ENCODE data around the gene SPO11. TPM values are rescaled to one million over a fixed set of nuclear protein-coding genes. Genes with fewer than 3 reads are reported as not detected.

SPO11 gene
- total and polyA plus RNA-seq, 9 of the 15 experiments (the other 6 are each of a cell fraction or from before 2014, with no cell fraction given): not detected

- intact Hi-C loops (cut with micrococcal nuclease): no loop called here
- ChIA-PET POLR2A (no interaction called here), CTCF (ENCODE audit: low intra/inter-chr PET ratio) (no interaction called here)
- H3K9me1 ChIP-seq (ENCODE audit: control insufficient read depth, insufficient read depth, low read length): no peaks in the 10 kb centered on the region
- H3K4me1 ChIP-seq (replicated peaks in 1 of 2; ENCODE audit: control insufficient read depth in 2 of 2, insufficient read depth in 2 of 2, low read length in 2 of 2): no peaks in the 10 kb centered on the region
- H2AFZ ChIP-seq (ENCODE audit: low read depth, low read length): no peak overlapping the region
- H3K79me2 ChIP-seq (ENCODE audit: control insufficient read depth, insufficient read depth, low read length): no peaks in the 10 kb centered on the region
- no peak overlapping the region for H3K9ac ChIP-seq (ENCODE audit: insufficient read depth in 1 of 2, low read depth in 2 of 2, low read length in 2 of 2)
- no TSS peak for BruUV-seq (replicated peaks)
- FAIRE-seq (no peak), ATAC-seq (no peak), DNase-seq (ENCODE audit: extremely low read depth in 1 of 4, low spot score in 3 of 4) (no peak)
- H3K4me2 ChIP-seq (ENCODE audit: insufficient read depth, low read length): no peak overlapping the region
- H4K20me1 ChIP-seq (replicated peaks; ENCODE audit: control insufficient read depth, insufficient read depth, low read length): peaks cover 3% of the 10 kb centered on the region; the same call in 1 of the 2 replicates
- H3K4me3 ChIP-seq: no peak overlapping the region
- in situ Hi-C loops (cut with MboI): no loop called here
- H3K36me3 ChIP-seq (ENCODE audit: control insufficient read depth, insufficient read depth, low read length): no peaks in the 10 kb centered on the region
- WGBS (ENCODE audit: insufficient coverage, low coverage, missing lambda C conversion rate): 0% methylated on average over 7 of the region's 7 CpGs
- H3K27me3 ChIP-seq (ENCODE audit: control insufficient read depth in 2 of 2, insufficient read depth in 2 of 2, low read length in 2 of 2): peaks cover 41 to 79% of the 10 kb centered on the region in 2 experiments
- H3K9me3 ChIP-seq (replicated peaks; ENCODE audit: control insufficient read depth, insufficient read depth, low read depth, low read length): no peaks in the 10 kb centered on the region
- no peak for TF ChIP-seq CEBPG (CRISPR knock-in tag; IDR thresholded peaks at IDR 0.05)
- no peak for TF ChIP-seq CEBPG (tag; conservative IDR thresholded peaks at IDR 0.05 in 1 of 2, IDR thresholded peaks at IDR 0.05 in 1 of 2)
- TF ChIP-seq FOXK1 (CRISPR knock-in tag; IDR thresholded peaks at IDR 0.05; ENCODE audit: borderline replicate concordance): no peak
- no peak for TF ChIP-seq MCM7 (IDR thresholded peaks at IDR 0.05)
- no peak for TF ChIP-seq ZNF398 (CRISPR knock-in tag; IDR thresholded peaks at IDR 0.05)
- no peak for TF ChIP-seq ZFP30 (CRISPR knock-in tag; IDR thresholded peaks at IDR 0.05; ENCODE audit: borderline replicate concordance)
- no peak for TF ChIP-seq RERE (CRISPR knock-in tag; IDR thresholded peaks at IDR 0.05; ENCODE audit: borderline replicate concordance)
- no peak for TF ChIP-seq ID3 (CRISPR knock-in tag; IDR thresholded peaks at IDR 0.05)
- no peak for TF ChIP-seq ID3 (tag; IDR thresholded peaks at IDR 0.05)
- no peak for TF ChIP-seq NUFIP1 (IDR thresholded peaks at IDR 0.05; ENCODE audit: partially characterized antibody)
- TF ChIP-seq ZNF668 (CRISPR knock-in tag; IDR thresholded peaks at IDR 0.05): no peak
- TF ChIP-seq MAZ (CRISPR knock-in tag; conservative IDR thresholded peaks at IDR 0.05 in 1 of 2, IDR thresholded peaks at IDR 0.05 in 1 of 2): no peak
- no peak for TF ChIP-seq TRIM28 (IDR thresholded peaks at IDR 0.05)
- no peak for TF ChIP-seq ZNF184 (CRISPR knock-in tag; IDR thresholded peaks at IDR 0.05)
- TF ChIP-seq PTTG1 (tag; IDR thresholded peaks at IDR 0.05; ENCODE audit: low read depth): no peak
- no peak overlapping the region for H3K27ac ChIP-seq (ENCODE audit: extremely low read depth, low read depth, low read length)
Observed at GRCh38 chr20:57283860-57284259, 45.7 kb upstream of the SPO11 start.
